Astrocyte (in vitro differentiated cells and primary cell): Measurements from ENCODE around the gene ACTG2.

Experiments
- EZH2 ChIP-seq: IDR thresholded peaks from 2 replicates; pipeline ENCODE4 v1.6.1; 2012; ENCODE audit warnings: mild to moderate bottlenecking, low read length, inconsistent platforms; ENCODE audit not compliant: insufficient read depth
- TF ChIP-seq, protein P1 (sequence below): IDR thresholded peaks from 2 replicates; pipeline ENCODE4 v1.5.1; 2011; ENCODE audit warnings: low read depth, mild to moderate bottlenecking, inconsistent platforms, low read length, moderate library complexity; ENCODE audit not compliant: insufficient read depth

DNA sequence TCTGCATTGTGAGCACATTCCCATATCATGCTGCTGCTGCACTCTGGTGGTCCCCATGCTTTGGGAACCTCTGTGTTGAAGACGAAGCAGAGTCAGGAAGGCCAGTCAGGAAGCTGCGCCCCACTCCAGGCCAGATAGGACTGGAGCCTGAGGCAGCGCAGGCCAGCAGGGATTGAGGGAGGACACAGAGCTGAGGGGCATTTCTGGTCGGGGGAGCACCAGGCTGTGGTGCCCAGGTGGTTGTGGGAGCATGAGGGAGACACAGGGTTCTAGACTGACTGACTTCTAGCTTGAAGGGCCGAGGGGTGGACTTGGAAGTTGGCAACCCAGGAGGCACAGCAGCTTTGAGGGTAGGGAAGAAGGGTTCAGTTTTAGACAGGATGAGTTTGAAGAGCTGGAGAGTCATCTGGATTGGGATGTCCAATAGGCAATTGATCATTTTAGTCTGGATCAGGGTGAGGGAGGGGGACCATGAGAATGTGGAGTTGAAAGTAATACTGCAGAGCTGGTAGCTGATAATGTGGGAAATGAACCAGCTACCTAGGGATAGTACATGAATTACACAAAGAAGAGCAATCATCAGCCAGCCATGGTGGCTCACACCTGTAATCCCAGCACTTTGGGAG lies 1.4 kb upstream of the ACTG2 start:
- TF ChIP-seq, protein P1, sequence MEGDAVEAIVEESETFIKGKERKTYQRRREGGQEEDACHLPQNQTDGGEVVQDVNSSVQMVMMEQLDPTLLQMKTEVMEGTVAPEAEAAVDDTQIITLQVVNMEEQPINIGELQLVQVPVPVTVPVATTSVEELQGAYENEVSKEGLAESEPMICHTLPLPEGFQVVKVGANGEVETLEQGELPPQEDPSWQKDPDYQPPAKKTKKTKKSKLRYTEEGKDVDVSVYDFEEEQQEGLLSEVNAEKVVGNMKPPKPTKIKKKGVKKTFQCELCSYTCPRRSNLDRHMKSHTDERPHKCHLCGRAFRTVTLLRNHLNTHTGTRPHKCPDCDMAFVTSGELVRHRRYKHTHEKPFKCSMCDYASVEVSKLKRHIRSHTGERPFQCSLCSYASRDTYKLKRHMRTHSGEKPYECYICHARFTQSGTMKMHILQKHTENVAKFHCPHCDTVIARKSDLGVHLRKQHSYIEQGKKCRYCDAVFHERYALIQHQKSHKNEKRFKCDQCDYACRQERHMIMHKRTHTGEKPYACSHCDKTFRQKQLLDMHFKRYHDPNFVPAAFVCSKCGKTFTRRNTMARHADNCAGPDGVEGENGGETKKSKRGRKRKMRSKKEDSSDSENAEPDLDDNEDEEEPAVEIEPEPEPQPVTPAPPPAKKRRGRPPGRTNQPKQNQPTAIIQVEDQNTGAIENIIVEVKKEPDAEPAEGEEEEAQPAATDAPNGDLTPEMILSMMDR, result no peak
- TF ChIP-seq EZH2, result no peak
